Measurements from ENCODE around the gene FHIP1A.

The FHIP1A gene

GRCh38 chr4:151455212-151455611 is 46.2 kb downstream of the FHIP1A start:
- TF ChIP-seq, protein P1, sequence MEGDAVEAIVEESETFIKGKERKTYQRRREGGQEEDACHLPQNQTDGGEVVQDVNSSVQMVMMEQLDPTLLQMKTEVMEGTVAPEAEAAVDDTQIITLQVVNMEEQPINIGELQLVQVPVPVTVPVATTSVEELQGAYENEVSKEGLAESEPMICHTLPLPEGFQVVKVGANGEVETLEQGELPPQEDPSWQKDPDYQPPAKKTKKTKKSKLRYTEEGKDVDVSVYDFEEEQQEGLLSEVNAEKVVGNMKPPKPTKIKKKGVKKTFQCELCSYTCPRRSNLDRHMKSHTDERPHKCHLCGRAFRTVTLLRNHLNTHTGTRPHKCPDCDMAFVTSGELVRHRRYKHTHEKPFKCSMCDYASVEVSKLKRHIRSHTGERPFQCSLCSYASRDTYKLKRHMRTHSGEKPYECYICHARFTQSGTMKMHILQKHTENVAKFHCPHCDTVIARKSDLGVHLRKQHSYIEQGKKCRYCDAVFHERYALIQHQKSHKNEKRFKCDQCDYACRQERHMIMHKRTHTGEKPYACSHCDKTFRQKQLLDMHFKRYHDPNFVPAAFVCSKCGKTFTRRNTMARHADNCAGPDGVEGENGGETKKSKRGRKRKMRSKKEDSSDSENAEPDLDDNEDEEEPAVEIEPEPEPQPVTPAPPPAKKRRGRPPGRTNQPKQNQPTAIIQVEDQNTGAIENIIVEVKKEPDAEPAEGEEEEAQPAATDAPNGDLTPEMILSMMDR (IDR thresholded peaks at IDR 0.05; ENCODE audit: extremely low read depth, missing control alignments) = no peak
- no peak for DNase-seq (ENCODE audit: low spot score)

GRCh38 chr4:151458148-151458547 is 49.2 kb downstream of the FHIP1A start:
- TF ChIP-seq, protein P1 (IDR thresholded peaks at IDR 0.05; ENCODE audit: extremely low read depth, missing control alignments) = no peak
- no peak for DNase-seq (ENCODE audit: low spot score)

All from GM20000 (cell line).